ENCODE results near the gene SLC16A4.

- TF ChIP-seq, protein P1, sequence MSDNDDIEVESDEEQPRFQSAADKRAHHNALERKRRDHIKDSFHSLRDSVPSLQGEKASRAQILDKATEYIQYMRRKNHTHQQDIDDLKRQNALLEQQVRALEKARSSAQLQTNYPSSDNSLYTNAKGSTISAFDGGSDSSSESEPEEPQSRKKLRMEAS (CRISPR knock-in tag; IDR thresholded peaks at IDR 0.05): no peak
- no peak for TF ChIP-seq ATF2 (CRISPR knock-in tag; IDR thresholded peaks at IDR 0.05; ENCODE audit: borderline replicate concordance, low read depth)
- no peak for TF ChIP-seq CTCF (IDR thresholded peaks at IDR 0.05)
- TF ChIP-seq NR2C2 (CRISPR knock-in tag; IDR thresholded peaks at IDR 0.05): no peak
- TF ChIP-seq, protein P2, sequence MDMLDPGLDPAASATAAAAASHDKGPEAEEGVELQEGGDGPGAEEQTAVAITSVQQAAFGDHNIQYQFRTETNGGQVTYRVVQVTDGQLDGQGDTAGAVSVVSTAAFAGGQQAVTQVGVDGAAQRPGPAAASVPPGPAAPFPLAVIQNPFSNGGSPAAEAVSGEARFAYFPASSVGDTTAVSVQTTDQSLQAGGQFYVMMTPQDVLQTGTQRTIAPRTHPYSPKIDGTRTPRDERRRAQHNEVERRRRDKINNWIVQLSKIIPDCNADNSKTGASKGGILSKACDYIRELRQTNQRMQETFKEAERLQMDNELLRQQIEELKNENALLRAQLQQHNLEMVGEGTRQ (CRISPR knock-in tag; IDR thresholded peaks at IDR 0.05): no peak
- TF ChIP-seq JAZF1 (CRISPR knock-in tag; IDR thresholded peaks at IDR 0.05): no peak
- no peak for TF ChIP-seq SMAD3 (CRISPR knock-in tag; IDR thresholded peaks at IDR 0.05; ENCODE audit: borderline replicate concordance)
- TF ChIP-seq, protein P3, sequence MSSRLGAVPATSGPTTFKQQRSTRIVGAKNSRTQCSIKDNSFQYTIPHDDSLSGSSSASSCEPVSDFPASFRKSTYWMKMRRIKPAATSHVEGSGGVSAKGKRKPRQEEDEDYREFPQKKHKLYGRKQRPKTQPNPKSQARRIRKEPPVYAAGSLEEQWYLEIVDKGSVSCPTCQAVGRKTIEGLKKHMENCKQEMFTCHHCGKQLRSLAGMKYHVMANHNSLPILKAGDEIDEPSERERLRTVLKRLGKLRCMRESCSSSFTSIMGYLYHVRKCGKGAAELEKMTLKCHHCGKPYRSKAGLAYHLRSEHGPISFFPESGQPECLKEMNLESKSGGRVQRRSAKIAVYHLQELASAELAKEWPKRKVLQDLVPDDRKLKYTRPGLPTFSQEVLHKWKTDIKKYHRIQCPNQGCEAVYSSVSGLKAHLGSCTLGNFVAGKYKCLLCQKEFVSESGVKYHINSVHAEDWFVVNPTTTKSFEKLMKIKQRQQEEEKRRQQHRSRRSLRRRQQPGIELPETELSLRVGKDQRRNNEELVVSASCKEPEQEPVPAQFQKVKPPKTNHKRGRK (CRISPR knock-in tag; IDR thresholded peaks at IDR 0.05; ENCODE audit: borderline replicate concordance): no peak
- TF ChIP-seq CREM (CRISPR knock-in tag; IDR thresholded peaks at IDR 0.05): no peak
- TF ChIP-seq, protein P4, sequence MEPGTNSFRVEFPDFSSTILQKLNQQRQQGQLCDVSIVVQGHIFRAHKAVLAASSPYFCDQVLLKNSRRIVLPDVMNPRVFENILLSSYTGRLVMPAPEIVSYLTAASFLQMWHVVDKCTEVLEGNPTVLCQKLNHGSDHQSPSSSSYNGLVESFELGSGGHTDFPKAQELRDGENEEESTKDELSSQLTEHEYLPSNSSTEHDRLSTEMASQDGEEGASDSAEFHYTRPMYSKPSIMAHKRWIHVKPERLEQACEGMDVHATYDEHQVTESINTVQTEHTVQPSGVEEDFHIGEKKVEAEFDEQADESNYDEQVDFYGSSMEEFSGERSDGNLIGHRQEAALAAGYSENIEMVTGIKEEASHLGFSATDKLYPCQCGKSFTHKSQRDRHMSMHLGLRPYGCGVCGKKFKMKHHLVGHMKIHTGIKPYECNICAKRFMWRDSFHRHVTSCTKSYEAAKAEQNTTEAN (CRISPR knock-in tag; IDR thresholded peaks at IDR 0.05): no peak
- TF ChIP-seq ESRRA (CRISPR knock-in tag; IDR thresholded peaks at IDR 0.05; ENCODE audit: borderline replicate concordance): no peak
- TF ChIP-seq TCF7 (CRISPR knock-in tag; IDR thresholded peaks at IDR 0.05; ENCODE audit: low read depth): no peak
Observed at GRCh38 chr1:110318046-110318445, 72.8 kb downstream of the SLC16A4 start.
